Neural progenitor cell (in vitro differentiated cells): ENCODE results near the gene SUPV3L1. TPM values are rescaled to one million over a fixed set of nuclear protein-coding genes. Genes with fewer than 3 reads are reported as not detected.

Experiments used
- DNase-seq: peaks from one replicate; pipeline ENCODE4 v3.0.0-alpha.2; 2016; ENCODE audit warnings: low spot score
- H2AFZ ChIP-seq: fragments of 200-600 bp; sonication (generic); replicated peaks from 2 replicates; pipeline ENCODE4 v1.6.1; 2016; ENCODE audit warnings: antibody characterized with exemption
- H3F3A ChIP-seq: fragments of 200-600 bp; sonication (generic); 2 replicates; pipeline ENCODE4 v1.6.1; 2016; ENCODE audit warnings: antibody characterized with exemption, low read depth
- H3K27ac ChIP-seq: fragments of 200-600 bp; sonication (generic); 2 replicates; pipeline ENCODE4 v1.5.1; 2016; ENCODE audit warnings: mild to moderate bottlenecking
- H3K27me3 ChIP-seq: fragments of 200-600 bp; sonication (generic); 2 replicates; pipeline ENCODE4 v1.6.1; 2016; ENCODE audit warnings: mild to moderate bottlenecking, moderate library complexity
- H3K36me3 ChIP-seq: fragments of 200-600 bp; sonication (generic); 2 replicates; pipeline ENCODE4 v1.5.1; 2016
- H3K4me1 ChIP-seq: fragments of 200-600 bp; sonication (generic); 2 replicates; pipeline ENCODE4 v1.6.1; 2016; ENCODE audit warnings: mixed run types
- H3K4me2 ChIP-seq: fragments of 200-600 bp; sonication (generic); 2 replicates; pipeline ENCODE4 v1.6.1; 2016
- H3K4me3 ChIP-seq: fragments of 200-600 bp; sonication (generic); 2 replicates; pipeline ENCODE4 v1.5.1; 2016
- H3K79me2 ChIP-seq: fragments of 200-600 bp; sonication (generic); 2 replicates; pipeline ENCODE4 v1.6.1; 2016; ENCODE audit warnings: low read depth
- H3K9ac ChIP-seq: fragments of 200-600 bp; sonication (generic); 2 replicates; pipeline ENCODE4 v1.6.1; 2016
- H3K9me3 ChIP-seq: fragments of 200-600 bp; sonication (generic); 2 replicates; pipeline ENCODE4 v1.5.1; 2016; ENCODE audit warnings: low read depth
- H4K20me1 ChIP-seq: fragments of 200-600 bp; sonication (generic); 2 replicates; pipeline ENCODE4 v1.6.1; 2016; ENCODE audit warnings: low read depth
- H3K27ac Mint-ChIP-seq: 3 replicates; pipeline ENCODE4 v1.8.0; 2021; ENCODE audit warnings: mixed read lengths
- H3K27me3 Mint-ChIP-seq: 2 replicates; pipeline ENCODE4 v1.8.0; 2022; ENCODE audit warnings: low read depth, mild to moderate bottlenecking, inconsistent platforms, moderate library complexity, mixed read lengths; ENCODE audit not compliant: insufficient read depth
- H3K36me3 Mint-ChIP-seq: 3 replicates; pipeline ENCODE4 v1.8.0; 2021; ENCODE audit warnings: mixed read lengths
- H3K4me1 Mint-ChIP-seq: 3 replicates; pipeline ENCODE4 v1.8.0; 2021; ENCODE audit warnings: mixed read lengths
- H3K4me3 Mint-ChIP-seq: 3 replicates; pipeline ENCODE4 v1.8.0; 2021; ENCODE audit warnings: mild to moderate bottlenecking, moderate library complexity, mixed read lengths
- H3K9me3 Mint-ChIP-seq: 3 replicates; pipeline ENCODE4 v1.8.0; 2020; ENCODE audit warnings: mixed read lengths
- CTCF ChIP-seq: fragments of 200-600 bp; sonication (generic); IDR thresholded peaks from 2 replicates; pipeline ENCODE4 v1.5.1; 2017; ENCODE audit warnings: antibody characterized with exemption, mild to moderate bottlenecking
- EZH2 ChIP-seq: fragments of 200-600 bp; sonication (generic); IDR thresholded peaks from 2 replicates; pipeline ENCODE4 v1.6.1; 2017; ENCODE audit warnings: antibody characterized with exemption, mild to moderate bottlenecking, moderate library complexity
- EZH2phosphoT487 ChIP-seq: fragments of 200-600 bp; sonication (generic); IDR thresholded peaks from 2 replicates; pipeline ENCODE4 v1.6.1; 2017; ENCODE audit warnings: antibody characterized with exemption
- total RNA-seq: library from RNA; depleted of rRNA; stranded (reverse); fragments of >200 nt; gene quantifications from 2 replicates; pipeline ENCODE4 v1.2.3, GENCODE V29; 2015; ENCODE audit warnings: low replicate concordance

Gene SUPV3L1
- total RNA-seq, 1 donor from 2014 or later = 31.9 TPM

- no peak for DNase-seq
- H3K4me1 ChIP-seq = no peaks in the 10 kb centered on the region
- H3F3A ChIP-seq = no peaks in the 10 kb centered on the region
- no peak overlapping the region for H3K27ac Mint-ChIP-seq
- H3K4me2 ChIP-seq = no peak overlapping the region
- no peaks in the 10 kb centered on the region for H3K27me3 Mint-ChIP-seq
- H3K4me3 ChIP-seq = no peak overlapping the region
- H3K4me3 Mint-ChIP-seq = no peak overlapping the region
- H3K9me3 Mint-ChIP-seq = peaks cover 6% of the 10 kb centered on the region
- TF ChIP-seq EZH2phosphoT487 = no peak
- no peak for TF ChIP-seq CTCF
- TF ChIP-seq EZH2 = no peak
- peaks cover 12% of the 10 kb centered on the region for H3K4me1 Mint-ChIP-seq
- no peak overlapping the region for H3K9ac ChIP-seq
- H2AFZ ChIP-seq = no peak overlapping the region
- H3K36me3 ChIP-seq = no peaks in the 10 kb centered on the region
- no peak overlapping the region for H3K27ac ChIP-seq
- no peaks in the 10 kb centered on the region for H4K20me1 ChIP-seq
- H3K79me2 ChIP-seq = no peaks in the 10 kb centered on the region
- H3K27me3 ChIP-seq = no peaks in the 10 kb centered on the region
- no peaks in the 10 kb centered on the region for H3K36me3 Mint-ChIP-seq
- H3K9me3 ChIP-seq = no peaks in the 10 kb centered on the region
These were observed 35.6 kb downstream of the SUPV3L1 start for GRCh38 chr10:69215405-69216171.

GRCh38 chr10:69216577-69217118 lies 36.6 kb downstream of the SUPV3L1 start:
- Mint-ChIP-seq H3K27me3 (peaks cover 2% of the 10 kb centered on the region), H3K4me1 (peaks cover 8% of the 10 kb centered on the region), H3K36me3 (no peaks in the 10 kb centered on the region), H3K9me3 (peaks cover 6% of the 10 kb centered on the region), H3K4me3 (no peak overlapping the region), H3K27ac (no peak overlapping the region)
- Histone ChIP-seq H3K9ac (no peak overlapping the region), H3K4me1 (no peaks in the 10 kb centered on the region), H3K4me2 (no peak overlapping the region), H4K20me1 (no peaks in the 10 kb centered on the region), H3K9me3 (no peaks in the 10 kb centered on the region), H3K27ac (no peak overlapping the region), H3F3A (no peaks in the 10 kb centered on the region), H3K79me2 (no peaks in the 10 kb centered on the region), H3K4me3 (no peak overlapping the region), H3K27me3 (no peaks in the 10 kb centered on the region), H3K36me3 (no peaks in the 10 kb centered on the region), H2AFZ (no peak overlapping the region)
- DNase-seq = no peak
- TF ChIP-seq EZH2phosphoT487 (no peak), CTCF (no peak), EZH2 (no peak)

GRCh38 chr10:69217119-69217754 lies 37.2 kb downstream of the SUPV3L1 start:
- no peak for TF ChIP-seq EZH2
- TF ChIP-seq CTCF = no peak
- no peak for TF ChIP-seq EZH2phosphoT487
- H3K4me1 Mint-ChIP-seq = peaks cover 8% of the 10 kb centered on the region
- Histone ChIP-seq H3K4me1 (no peaks in the 10 kb centered on the region), H3K27me3 (no peaks in the 10 kb centered on the region), H3K79me2 (no peaks in the 10 kb centered on the region), H3K27ac (no peak overlapping the region), H4K20me1 (no peaks in the 10 kb centered on the region), H3K4me3 (no peak overlapping the region), H3F3A (no peaks in the 10 kb centered on the region), H3K9me3 (no peaks in the 10 kb centered on the region), H3K9ac (no peak overlapping the region), H2AFZ (no peak overlapping the region), H3K36me3 (no peaks in the 10 kb centered on the region), H3K4me2 (no peak overlapping the region)
- no peak for DNase-seq
- no peaks in the 10 kb centered on the region for H3K36me3 Mint-ChIP-seq
- peaks cover 6% of the 10 kb centered on the region for H3K9me3 Mint-ChIP-seq
- H3K4me3 Mint-ChIP-seq = no peak overlapping the region
- no peak overlapping the region for H3K27ac Mint-ChIP-seq
- peaks cover 2% of the 10 kb centered on the region for H3K27me3 Mint-ChIP-seq
